ENCODE data around the gene KLHL8. TPM values are rescaled to one million over a fixed set of nuclear protein-coding genes. Genes with fewer than 3 reads are reported as not detected.
A peak's percentile ranks its signal among the peaks of the same experiment; 100 is the strongest.

The KLHL8 gene
- total and polyA plus RNA-seq, 7 donors: 5.1 to 33.8 (median 18.4) TPM

GRCh38 chr4:87236861-87237260 lies 16.4 kb upstream of the KLHL8 start:
- WGBS, 3 donors: 72 to 81% (median 73%) methylated on average over 9 of the region's 9 CpGs
- Histone ChIP-seq H3K27ac (no peak overlapping the region), H3K4me1 (no peaks in the 10 kb centered on the region), H3K4me3 (no peak overlapping the region), H3K27me3 (ENCODE audit: insufficient read depth in 3 of 3, low read length in 2 of 3) (no peaks in the 10 kb centered on the region), H3K36me3 (ENCODE audit: insufficient read depth in 1 of 2, low read depth in 1 of 2) (no peaks in the 10 kb centered on the region), H3K9me3 (no peaks in the 10 kb centered on the region)
- no peak for TF ChIP-seq CTCF (IDR thresholded peaks at IDR 0.05)
- DNase-seq: no peak
- intact Hi-C loops (cut with DNase I): loop anchor here in 1 of 2 donors (1.0 kb wide), 1 partner anchor 87 kb away; no protein-coding TSS in a partner anchor
- no peak for ATAC-seq

- Histone ChIP-seq H3K9me3 (no peaks in the 10 kb centered on the region), H3K27ac (no peak overlapping the region), H3K4me3 (peak overlapping the region; percentile 66), H3K27me3 (ENCODE audit: insufficient read depth in 3 of 3, low read length in 2 of 3) (no peaks in the 10 kb centered on the region), H3K36me3 (ENCODE audit: insufficient read depth in 1 of 2, low read depth in 1 of 2) (no peaks in the 10 kb centered on the region), H3K4me1 (no peaks in the 10 kb centered on the region)
- intact Hi-C loops (cut with DNase I): loop anchor here in 1 of 2 donors (2.0 kb wide), 1 partner anchor 84 kb away; no protein-coding TSS in a partner anchor
- no peak for DNase-seq
- WGBS, 3 donors: 52 to 61% (median 60%) methylated on average over 4 of the region's 4 CpGs
- peak in 1 of 4 donors; percentile 49 for ATAC-seq
- TF ChIP-seq CTCF (IDR thresholded peaks at IDR 0.05): no peak
Measured at GRCh38 chr4:87235020-87235671, 14.7 kb upstream of the KLHL8 start.

- Histone ChIP-seq H3K36me3 (ENCODE audit: insufficient read depth in 1 of 2, low read depth in 1 of 2) (no peaks in the 10 kb centered on the region), H3K9me3 (no peaks in the 10 kb centered on the region), H3K27ac (no peak overlapping the region), H3K4me3 (no peak overlapping the region), H3K27me3 (ENCODE audit: insufficient read depth in 3 of 3, low read length in 2 of 3) (no peaks in the 10 kb centered on the region), H3K4me1 (peaks cover 8% of the 10 kb centered on the region)
- intact Hi-C loops (cut with DNase I): loop anchor here (5.0 kb wide), 1 partner anchor 310 kb away; no protein-coding TSS in a partner anchor
- TF ChIP-seq CTCF (IDR thresholded peaks at IDR 0.05): no peak
- DNase-seq: no peak
- 72 to 81% (median 80%) methylated on average over 2 of the region's 2 CpGs for WGBS, 3 donors
- no peak for ATAC-seq
Measured at GRCh38 chr4:87232216-87232615, 11.8 kb upstream of the KLHL8 start.

GRCh38 chr4:87230806-87231205 lies 10.4 kb upstream of the KLHL8 start:
- Histone ChIP-seq H3K4me3 (no peak overlapping the region), H3K27me3 (ENCODE audit: insufficient read depth in 3 of 3, low read length in 2 of 3) (no peaks in the 10 kb centered on the region), H3K4me1 (peaks cover 10% of the 10 kb centered on the region), H3K27ac (no peak overlapping the region), H3K9me3 (no peaks in the 10 kb centered on the region), H3K36me3 (ENCODE audit: insufficient read depth in 1 of 2, low read depth in 1 of 2) (no peaks in the 10 kb centered on the region)
- no peak for TF ChIP-seq CTCF (IDR thresholded peaks at IDR 0.05)
- ATAC-seq (no peak), DNase-seq (no peak)
- WGBS, 3 donors: 77 to 81% (median 77%) methylated on average over 6 of the region's 6 CpGs
- intact Hi-C loops (cut with DNase I): loop anchor here (5.0 kb wide), 1 partner anchor 309 kb away; no protein-coding TSS in a partner anchor
